IPS-18a (cell line): ENCODE measurements around the gene RAB4A.
"Not testable (repeated sequence)": the region's sequence is repeated elsewhere in the genome, so short reads cannot be mapped to it uniquely, and the experiment has no call there.

ENCODE experiments used
- H3K27ac ChIP-seq: one replicate; pipeline ENCODE4 v1.5.1; 2013; ENCODE audit warnings: low read length
- H3K27me3 ChIP-seq: one replicate; pipeline ENCODE4 v1.6.1; 2013; ENCODE audit warnings: mild to moderate bottlenecking, low read length; ENCODE audit not compliant: control insufficient read depth, insufficient read depth
- H3K36me3 ChIP-seq: one replicate; pipeline ENCODE4 v1.6.1; 2013; ENCODE audit warnings: low read depth, low read length; ENCODE audit not compliant: control insufficient read depth
- H3K4me1 ChIP-seq: one replicate; pipeline ENCODE4 v1.6.1; 2013; ENCODE audit warnings: low read depth, low read length; ENCODE audit not compliant: control insufficient read depth
- H3K4me3 ChIP-seq: one replicate; pipeline ENCODE4 v1.5.1; 2013; ENCODE audit warnings: low read length
- H3K9ac ChIP-seq: one replicate; pipeline ENCODE4 v1.6.1; 2013; ENCODE audit warnings: mild to moderate bottlenecking, low read length, moderate library complexity
- H3K9me3 ChIP-seq: one replicate; pipeline ENCODE4 v1.6.1; 2013; ENCODE audit warnings: low read depth, low read length; ENCODE audit not compliant: control insufficient read depth

The RAB4A gene

DNA sequence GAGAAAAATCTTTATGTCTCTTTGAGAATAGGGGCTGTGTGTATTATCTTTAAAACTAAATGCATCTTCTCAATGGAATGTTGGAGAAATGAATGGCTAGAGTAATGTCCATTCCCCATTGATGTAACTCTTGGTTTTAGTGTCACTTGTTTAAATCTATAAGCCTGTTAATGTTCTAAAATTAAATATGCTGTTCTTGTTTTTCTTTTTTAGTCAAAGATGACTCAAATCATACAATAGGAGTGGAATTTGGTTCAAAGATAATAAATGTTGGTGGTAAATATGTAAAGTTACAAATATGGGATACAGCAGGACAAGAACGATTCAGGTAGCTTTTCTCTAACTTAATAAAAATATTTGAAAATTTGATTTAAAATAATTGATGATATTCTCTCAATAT lies 17.6 kb downstream of the RAB4A start:
- H3K4me3 ChIP-seq = no peak overlapping the region
- no peak overlapping the region for H3K27ac ChIP-seq
- no peaks in the 10 kb centered on the region for H3K27me3 ChIP-seq
- peaks cover 8% of the 10 kb centered on the region for H3K36me3 ChIP-seq
- no peak overlapping the region for H3K9ac ChIP-seq
- H3K4me1 ChIP-seq = peaks cover 3% of the 10 kb centered on the region
- no peaks in the 10 kb centered on the region for H3K9me3 ChIP-seq

GRCh38 chr1:229291686-229292085 lies 20.8 kb downstream of the RAB4A start:
- not testable (repeated sequence) for H3K9me3 ChIP-seq, H3K4me1 ChIP-seq, H3K36me3 ChIP-seq, H3K27me3 ChIP-seq, H3K27ac ChIP-seq, H3K4me3 ChIP-seq, H3K9ac ChIP-seq

- Histone ChIP-seq H3K4me3 (no peak overlapping the region), H3K27me3 (no peaks in the 10 kb centered on the region), H3K4me1 (no peaks in the 10 kb centered on the region), H3K36me3 (peaks cover 12% of the 10 kb centered on the region), H3K9ac (no peak overlapping the region), H3K9me3 (no peaks in the 10 kb centered on the region), H3K27ac (no peak overlapping the region)
Measured at GRCh38 chr1:229293528-229294204, 22.8 kb downstream of the RAB4A start.

GRCh38 chr1:229295745-229296144 lies 24.8 kb downstream of the RAB4A start:
- H3K36me3 ChIP-seq = peaks cover 21% of the 10 kb centered on the region
- no peak overlapping the region for H3K4me3 ChIP-seq

DNA sequence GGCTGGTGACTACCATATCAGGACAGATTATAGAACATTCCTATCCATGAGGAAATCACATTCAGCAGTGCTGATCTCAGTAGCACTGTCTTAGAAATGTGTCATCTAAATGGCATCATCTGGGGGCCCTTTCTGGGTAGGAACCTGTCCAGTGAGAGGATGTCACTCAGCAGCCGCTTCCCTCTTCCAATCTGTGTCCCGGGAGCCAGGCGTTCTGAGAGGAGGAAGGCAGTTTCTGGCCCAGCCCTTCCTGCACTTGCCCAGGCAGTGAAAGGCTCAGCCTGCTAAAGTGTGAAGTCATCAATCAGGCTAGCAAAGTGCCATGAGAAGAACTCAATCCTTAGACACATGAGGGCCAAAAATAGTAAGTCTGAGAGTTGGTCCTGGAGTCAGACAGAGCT lies 25.6 kb downstream of the RAB4A start:
- Histone ChIP-seq H3K27me3 (no peaks in the 10 kb centered on the region), H3K9ac (no peak overlapping the region), H3K36me3 (peaks cover 21% of the 10 kb centered on the region), H3K9me3 (no peaks in the 10 kb centered on the region), H3K27ac (no peak overlapping the region), H3K4me3 (no peak overlapping the region), H3K4me1 (no peaks in the 10 kb centered on the region)

More at GRCh38 chr1:229295745-229296144, 24.8 kb downstream of the RAB4A start:
- H3K4me1 ChIP-seq = no peaks in the 10 kb centered on the region
- no peak overlapping the region for H3K9ac ChIP-seq
- H3K27me3 ChIP-seq = no peaks in the 10 kb centered on the region
- no peaks in the 10 kb centered on the region for H3K9me3 ChIP-seq
- H3K27ac ChIP-seq = no peak overlapping the region

- Histone ChIP-seq H3K27me3 (no peaks in the 10 kb centered on the region), H3K9ac (no peak overlapping the region)
Measured at GRCh38 chr1:229297746-229298145, 26.8 kb downstream of the RAB4A start.

DNA sequence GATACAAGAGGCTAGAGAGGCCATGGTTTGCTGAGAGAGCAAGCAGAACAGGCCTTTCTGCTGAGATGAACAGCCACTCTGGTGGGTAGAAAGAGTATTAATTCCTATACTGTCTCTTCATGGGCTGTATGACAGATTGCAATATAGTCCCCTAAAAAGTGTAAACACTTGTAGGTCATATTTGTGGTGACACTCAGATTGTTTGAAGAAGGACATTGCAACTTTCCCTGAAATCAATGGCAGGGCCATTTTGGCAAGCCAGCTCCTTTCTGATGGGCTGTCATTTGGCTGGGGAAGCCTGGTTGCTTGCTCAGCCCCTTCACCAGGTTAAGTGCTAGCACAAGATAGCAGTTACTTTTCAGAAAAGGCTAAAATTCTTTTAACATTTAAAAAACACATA lies 27.5 kb downstream of the RAB4A start:
- Histone ChIP-seq H3K4me3 (no peak overlapping the region), H3K27me3 (no peaks in the 10 kb centered on the region), H3K4me1 (no peaks in the 10 kb centered on the region), H3K9me3 (no peaks in the 10 kb centered on the region), H3K27ac (no peak overlapping the region), H3K9ac (no peak overlapping the region), H3K36me3 (peaks cover 21% of the 10 kb centered on the region)

More at GRCh38 chr1:229297746-229298145, 26.8 kb downstream of the RAB4A start:
- peaks cover 21% of the 10 kb centered on the region for H3K36me3 ChIP-seq
- no peak overlapping the region for H3K4me3 ChIP-seq
- no peak overlapping the region for H3K27ac ChIP-seq
- no peaks in the 10 kb centered on the region for H3K9me3 ChIP-seq
- H3K4me1 ChIP-seq = no peaks in the 10 kb centered on the region

DNA sequence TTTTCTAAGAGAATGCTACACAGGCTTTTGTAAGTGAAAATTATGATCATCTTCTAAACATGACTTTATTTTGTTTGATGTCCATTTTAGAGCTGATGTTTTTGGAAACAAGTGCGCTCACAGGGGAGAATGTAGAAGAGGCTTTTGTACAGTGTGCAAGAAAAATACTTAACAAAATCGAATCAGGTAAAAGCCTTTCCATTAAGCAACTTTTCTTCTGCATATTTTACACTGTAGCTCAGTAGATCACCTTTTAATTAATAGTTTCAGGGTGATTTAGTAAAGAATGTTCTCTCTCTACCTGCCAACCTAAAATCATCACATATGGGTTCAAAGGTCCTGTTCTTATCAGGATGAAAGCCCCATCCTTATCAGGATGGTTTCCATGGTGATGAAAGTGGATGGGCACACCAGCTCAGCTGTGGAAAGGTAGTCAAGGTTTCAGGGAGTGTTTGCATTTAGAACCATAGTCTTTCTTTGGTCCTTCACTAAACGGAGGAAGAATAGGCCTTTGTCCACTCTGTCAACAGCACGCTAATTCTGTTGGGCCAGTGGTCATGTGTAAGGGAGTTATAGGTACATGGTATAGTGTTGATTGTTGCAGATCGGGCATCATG lies 28.1 kb downstream of the RAB4A start:
- Histone ChIP-seq H3K36me3 (peaks cover 27% of the 10 kb centered on the region), H3K4me3 (no peak overlapping the region), H3K9ac (no peak overlapping the region), H3K27me3 (no peaks in the 10 kb centered on the region), H3K27ac (no peak overlapping the region), H3K9me3 (no peaks in the 10 kb centered on the region), H3K4me1 (no peaks in the 10 kb centered on the region)

DNA sequence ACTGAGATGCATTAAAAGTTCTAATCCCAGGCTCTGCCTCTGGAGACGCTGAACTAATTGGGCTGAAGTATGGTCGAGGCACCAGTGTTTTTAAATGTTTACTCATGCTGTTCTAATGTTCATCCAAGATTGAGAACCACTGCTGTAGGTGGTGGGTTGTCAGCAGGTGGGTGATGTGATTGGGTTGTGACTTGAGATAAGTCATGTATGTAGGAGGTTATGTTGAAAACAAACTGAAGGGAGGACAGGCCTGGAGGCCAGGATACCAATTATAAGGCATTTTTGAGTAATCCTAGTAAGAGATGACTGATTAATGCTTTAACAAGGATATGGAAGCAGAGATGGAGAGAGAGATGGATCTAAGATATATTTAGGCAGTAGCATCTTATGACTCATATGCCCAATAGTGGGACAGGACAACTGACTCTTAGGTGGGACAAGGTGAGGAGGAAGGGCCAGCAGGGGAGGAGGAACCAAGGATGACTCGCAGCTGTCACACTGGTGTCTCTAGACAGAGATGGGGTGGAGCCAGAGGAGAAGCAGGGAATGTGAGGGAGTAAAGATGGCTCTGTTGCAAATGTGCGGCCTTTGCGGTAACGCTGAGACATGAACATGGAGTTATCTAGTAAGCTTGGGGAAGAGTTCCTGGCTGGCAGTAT lies 29.3 kb downstream of the RAB4A start:
- H3K4me3 ChIP-seq = no peak overlapping the region
- H3K9me3 ChIP-seq = no peaks in the 10 kb centered on the region
- peaks cover 29% of the 10 kb centered on the region for H3K36me3 ChIP-seq
- no peak overlapping the region for H3K9ac ChIP-seq
- no peaks in the 10 kb centered on the region for H3K27me3 ChIP-seq
- no peaks in the 10 kb centered on the region for H3K4me1 ChIP-seq
- no peak overlapping the region for H3K27ac ChIP-seq

GRCh38 chr1:229302740-229303139 lies 31.8 kb downstream of the RAB4A start:
- Histone ChIP-seq H3K27ac (no peak overlapping the region), H3K27me3 (no peaks in the 10 kb centered on the region), H3K4me3 (no peak overlapping the region), H3K9me3 (no peaks in the 10 kb centered on the region), H3K36me3 (peaks cover 29% of the 10 kb centered on the region), H3K9ac (no peak overlapping the region), H3K4me1 (no peaks in the 10 kb centered on the region)

GRCh38 chr1:229303855-229304254 lies 32.9 kb downstream of the RAB4A start:
- Histone ChIP-seq H3K36me3 (peaks cover 23% of the 10 kb centered on the region), H3K4me3 (no peak overlapping the region), H3K9me3 (no peaks in the 10 kb centered on the region), H3K9ac (no peak overlapping the region), H3K27me3 (no peaks in the 10 kb centered on the region), H3K27ac (no peak overlapping the region), H3K4me1 (no peaks in the 10 kb centered on the region)

GRCh38 chr1:229305392-229305791 lies 34.5 kb downstream of the RAB4A start:
- no peak overlapping the region for H3K27ac ChIP-seq
- no peaks in the 10 kb centered on the region for H3K9me3 ChIP-seq
- no peaks in the 10 kb centered on the region for H3K4me1 ChIP-seq
- H3K27me3 ChIP-seq = no peaks in the 10 kb centered on the region
- H3K36me3 ChIP-seq = peaks cover 8% of the 10 kb centered on the region
- no peak overlapping the region for H3K4me3 ChIP-seq
- H3K9ac ChIP-seq = no peak overlapping the region
